GM12875 (cell line): Measurements from ENCODE around the gene OR4E2.
"Not testable (repeated sequence)": the region's sequence is repeated elsewhere in the genome, so short reads cannot be mapped to it uniquely, and the experiment has no call there.

Source experiments
- H3K4me3 ChIP-seq: one replicate; pipeline ENCODE4 v1.5.1; 2011; ENCODE audit warnings: low read depth, low read length, control low read depth
- CTCF ChIP-seq: IDR thresholded peaks from 2 replicates; pipeline ENCODE4 v1.5.1; 2011; ENCODE audit warnings: low read depth, mild to moderate bottlenecking, control low read depth, inconsistent platforms, low read length, moderate library complexity, borderline replicate concordance; ENCODE audit not compliant: insufficient read depth

OR4E2 gene

GRCh38 chr14:21653331-21653885 lies at the start of gene OR4E2:
OR4E2 (plus strand) TSS chr14:21653835; CDS start chr14:21665083, 11,248 bp downstream.
- no peak for TF ChIP-seq CTCF
- H3K4me3 ChIP-seq: no peak within 1 kb of the TSS

- no peak for TF ChIP-seq CTCF
- no peak overlapping the region for H3K4me3 ChIP-seq
These were observed 41.3 kb upstream of the OR4E2 start for GRCh38 chr14:21612324-21612723.

GRCh38 chr14:21614240-21614639 lies 39.4 kb upstream of the OR4E2 start:
- TF ChIP-seq CTCF: no peak
- H3K4me3 ChIP-seq: no peak overlapping the region

GRCh38 chr14:21617614-21618013 lies 36.0 kb upstream of the OR4E2 start:
- no peak overlapping the region for H3K4me3 ChIP-seq
- no peak for TF ChIP-seq CTCF

- no peak overlapping the region for H3K4me3 ChIP-seq
- TF ChIP-seq CTCF: no peak
These were observed 27.0 kb upstream of the OR4E2 start for GRCh38 chr14:21626491-21627230.

GRCh38 chr14:21630503-21630902 lies 23.1 kb upstream of the OR4E2 start:
- not testable (repeated sequence) for H3K4me3 ChIP-seq

- no peak for TF ChIP-seq CTCF
- H3K4me3 ChIP-seq: no peak overlapping the region
These were observed 22.6 kb upstream of the OR4E2 start for GRCh38 chr14:21631084-21631483.
